ENCODE measurements around the gene AP2A1. TPM values are rescaled to one million over a fixed set of nuclear protein-coding genes. Genes with fewer than 3 reads are reported as not detected.

The AP2A1 gene
- total and polyA plus RNA-seq, 4 donors: 20.1 to 123 (median 57.5) TPM

DNA sequence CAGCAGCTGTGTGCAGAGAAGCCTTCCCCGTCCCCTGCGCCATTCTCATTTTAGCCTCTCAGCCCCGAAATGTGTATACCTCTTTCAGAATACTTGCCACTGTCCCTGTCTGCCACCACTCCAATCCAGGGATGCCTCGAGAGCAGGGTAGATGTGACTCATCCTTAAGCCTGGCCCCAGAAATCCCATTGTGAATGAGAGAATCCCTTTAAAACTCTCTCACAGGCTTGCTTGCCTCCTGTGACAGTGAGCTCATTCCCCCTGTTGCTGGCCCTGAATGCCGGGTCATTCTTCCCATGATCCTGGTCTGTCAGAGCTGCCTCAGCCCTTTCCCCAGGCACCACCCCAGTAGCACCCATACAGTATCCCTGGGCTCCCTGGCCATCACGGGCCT, 9.6 kb downstream of the AP2A1 start:
- H3K36me3 ChIP-seq (ENCODE audit: control insufficient read depth in 4 of 4, insufficient read depth in 3 of 4, low read depth in 1 of 4, low read length in 3 of 4): peaks cover 0 to 3% (median 0%) of the 10 kb centered on the region in 4 donors
- no peaks in the 10 kb centered on the region for H3K27me3 ChIP-seq (ENCODE audit: control insufficient read depth in 4 of 4, insufficient read depth in 4 of 4, low read length in 3 of 4)
- H3K4me3 ChIP-seq (ENCODE audit: low read depth in 1 of 3, low read length in 3 of 3): no peak overlapping the region
- DNase-seq (ENCODE audit: low spot score): no peak
- peaks cover 0 to 6% (median 2%) of the 10 kb centered on the region in 4 donors for H3K4me1 ChIP-seq (ENCODE audit: control insufficient read depth in 4 of 4, insufficient read depth in 4 of 4, low read length in 3 of 4)
- 93% methylated on average over 6 of the region's 6 CpGs for WGBS
- H3K9ac ChIP-seq (ENCODE audit: low read depth in 1 of 2, low read length in 2 of 2): no peak overlapping the region
- H3K9me3 ChIP-seq (ENCODE audit: control insufficient read depth in 4 of 4, low read length in 3 of 4): no peaks in the 10 kb centered on the region
- TF ChIP-seq HNF4G (IDR thresholded peaks at IDR 0.05) (no peak), SP1 (IDR thresholded peaks at IDR 0.05) (no peak), EGR1 (IDR thresholded peaks at IDR 0.05; ENCODE audit: low read depth in 2 of 2) (no peak), RAD21 (IDR thresholded peaks at IDR 0.05) (no peak), JUND (IDR thresholded peaks at IDR 0.05) (no peak), YY1 (IDR thresholded peaks at IDR 0.05) (no peak), FOXA1 (IDR thresholded peaks at IDR 0.05) (no peak), FOXA2 (IDR thresholded peaks at IDR 0.05) (no peak), HNF4A (conservative IDR thresholded peaks at IDR 0.05) (no peak), GABPA (IDR thresholded peaks at IDR 0.05 in 1 of 2, conservative IDR thresholded peaks at IDR 0.05 in 1 of 2) (no peak)
- TF ChIP-seq, protein P1, sequence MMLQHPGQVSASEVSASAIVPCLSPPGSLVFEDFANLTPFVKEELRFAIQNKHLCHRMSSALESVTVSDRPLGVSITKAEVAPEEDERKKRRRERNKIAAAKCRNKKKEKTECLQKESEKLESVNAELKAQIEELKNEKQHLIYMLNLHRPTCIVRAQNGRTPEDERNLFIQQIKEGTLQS (IDR thresholded peaks at IDR 0.05): no peak
- TF ChIP-seq, protein P2, sequence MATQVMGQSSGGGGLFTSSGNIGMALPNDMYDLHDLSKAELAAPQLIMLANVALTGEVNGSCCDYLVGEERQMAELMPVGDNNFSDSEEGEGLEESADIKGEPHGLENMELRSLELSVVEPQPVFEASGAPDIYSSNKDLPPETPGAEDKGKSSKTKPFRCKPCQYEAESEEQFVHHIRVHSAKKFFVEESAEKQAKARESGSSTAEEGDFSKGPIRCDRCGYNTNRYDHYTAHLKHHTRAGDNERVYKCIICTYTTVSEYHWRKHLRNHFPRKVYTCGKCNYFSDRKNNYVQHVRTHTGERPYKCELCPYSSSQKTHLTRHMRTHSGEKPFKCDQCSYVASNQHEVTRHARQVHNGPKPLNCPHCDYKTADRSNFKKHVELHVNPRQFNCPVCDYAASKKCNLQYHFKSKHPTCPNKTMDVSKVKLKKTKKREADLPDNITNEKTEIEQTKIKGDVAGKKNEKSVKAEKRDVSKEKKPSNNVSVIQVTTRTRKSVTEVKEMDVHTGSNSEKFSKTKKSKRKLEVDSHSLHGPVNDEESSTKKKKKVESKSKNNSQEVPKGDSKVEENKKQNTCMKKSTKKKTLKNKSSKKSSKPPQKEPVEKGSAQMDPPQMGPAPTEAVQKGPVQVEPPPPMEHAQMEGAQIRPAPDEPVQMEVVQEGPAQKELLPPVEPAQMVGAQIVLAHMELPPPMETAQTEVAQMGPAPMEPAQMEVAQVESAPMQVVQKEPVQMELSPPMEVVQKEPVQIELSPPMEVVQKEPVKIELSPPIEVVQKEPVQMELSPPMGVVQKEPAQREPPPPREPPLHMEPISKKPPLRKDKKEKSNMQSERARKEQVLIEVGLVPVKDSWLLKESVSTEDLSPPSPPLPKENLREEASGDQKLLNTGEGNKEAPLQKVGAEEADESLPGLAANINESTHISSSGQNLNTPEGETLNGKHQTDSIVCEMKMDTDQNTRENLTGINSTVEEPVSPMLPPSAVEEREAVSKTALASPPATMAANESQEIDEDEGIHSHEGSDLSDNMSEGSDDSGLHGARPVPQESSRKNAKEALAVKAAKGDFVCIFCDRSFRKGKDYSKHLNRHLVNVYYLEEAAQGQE (IDR thresholded peaks at IDR 0.05): no peak
- TF ChIP-seq, protein P3, sequence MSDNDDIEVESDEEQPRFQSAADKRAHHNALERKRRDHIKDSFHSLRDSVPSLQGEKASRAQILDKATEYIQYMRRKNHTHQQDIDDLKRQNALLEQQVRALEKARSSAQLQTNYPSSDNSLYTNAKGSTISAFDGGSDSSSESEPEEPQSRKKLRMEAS (IDR thresholded peaks at IDR 0.05): no peak
- H3K27ac ChIP-seq (ENCODE audit: low read depth in 1 of 2, low read length in 2 of 2): no peak overlapping the region

DNA sequence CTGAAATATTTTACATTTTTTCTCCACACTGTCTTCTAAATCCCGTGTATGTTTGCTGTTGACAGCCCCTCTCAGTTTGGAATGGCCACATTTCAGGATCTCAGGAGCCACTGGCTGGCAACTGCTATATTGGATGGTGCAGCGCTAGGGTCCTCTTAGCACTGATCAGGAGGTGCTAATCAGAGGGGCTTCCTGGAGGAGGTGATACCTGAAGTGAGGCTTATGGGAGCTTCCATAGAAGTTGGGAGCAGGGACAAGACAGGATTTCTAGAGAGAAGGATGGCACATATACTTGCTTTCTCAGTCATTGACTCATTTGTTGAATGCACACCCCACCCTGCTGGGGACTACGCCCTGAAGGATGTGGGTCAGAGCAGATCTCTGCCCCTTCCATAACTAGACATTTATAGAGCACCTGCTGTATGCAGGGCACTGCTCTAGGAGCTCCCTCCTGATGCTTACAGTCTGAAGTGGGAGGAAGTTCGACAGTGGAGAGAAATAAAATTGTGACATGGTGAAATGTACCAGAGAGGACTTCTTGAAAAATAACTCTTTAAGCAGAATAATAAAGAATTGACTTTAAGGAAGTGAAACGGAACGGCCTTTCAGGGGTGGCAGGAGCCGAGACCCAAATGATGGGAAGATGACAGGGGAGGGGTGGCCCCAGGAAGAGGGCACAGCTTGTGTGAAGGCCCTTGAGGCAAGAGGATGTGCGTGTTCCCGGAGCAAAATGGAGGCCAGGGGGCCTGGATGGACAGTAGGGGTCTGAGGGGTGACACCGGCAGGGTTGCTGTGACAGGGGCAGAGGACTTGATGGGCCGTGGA, 13.1 kb downstream of the AP2A1 start:
- Histone ChIP-seq H3K4me3 (ENCODE audit: low read depth in 1 of 3, low read length in 3 of 3) (no peak overlapping the region), H3K27me3 (ENCODE audit: control insufficient read depth in 4 of 4, insufficient read depth in 4 of 4, low read length in 3 of 4) (no peaks in the 10 kb centered on the region), H3K9me3 (ENCODE audit: control insufficient read depth in 4 of 4, low read length in 3 of 4) (no peaks in the 10 kb centered on the region), H3K9ac (ENCODE audit: low read depth in 1 of 2, low read length in 2 of 2) (no peak overlapping the region), H3K36me3 (ENCODE audit: control insufficient read depth in 4 of 4, insufficient read depth in 3 of 4, low read depth in 1 of 4, low read length in 3 of 4) (peaks cover 4 to 20% (median 12%) of the 10 kb centered on the region in 4 donors), H3K27ac (ENCODE audit: low read depth in 1 of 2, low read length in 2 of 2) (no peak overlapping the region), H3K4me1 (ENCODE audit: control insufficient read depth in 4 of 4, insufficient read depth in 4 of 4, low read length in 3 of 4) (peaks cover 0 to 2% (median 0%) of the 10 kb centered on the region in 4 donors)
- 85% methylated on average over 11 of the region's 11 CpGs for WGBS
- no peak for DNase-seq (ENCODE audit: low spot score)
- TF ChIP-seq, protein P1 (IDR thresholded peaks at IDR 0.05): no peak
- TF ChIP-seq GABPA (IDR thresholded peaks at IDR 0.05 in 1 of 2, conservative IDR thresholded peaks at IDR 0.05 in 1 of 2): no peak
- no peak for TF ChIP-seq RAD21 (IDR thresholded peaks at IDR 0.05)
- no peak for TF ChIP-seq HNF4A (conservative IDR thresholded peaks at IDR 0.05)
- TF ChIP-seq, protein P4, sequence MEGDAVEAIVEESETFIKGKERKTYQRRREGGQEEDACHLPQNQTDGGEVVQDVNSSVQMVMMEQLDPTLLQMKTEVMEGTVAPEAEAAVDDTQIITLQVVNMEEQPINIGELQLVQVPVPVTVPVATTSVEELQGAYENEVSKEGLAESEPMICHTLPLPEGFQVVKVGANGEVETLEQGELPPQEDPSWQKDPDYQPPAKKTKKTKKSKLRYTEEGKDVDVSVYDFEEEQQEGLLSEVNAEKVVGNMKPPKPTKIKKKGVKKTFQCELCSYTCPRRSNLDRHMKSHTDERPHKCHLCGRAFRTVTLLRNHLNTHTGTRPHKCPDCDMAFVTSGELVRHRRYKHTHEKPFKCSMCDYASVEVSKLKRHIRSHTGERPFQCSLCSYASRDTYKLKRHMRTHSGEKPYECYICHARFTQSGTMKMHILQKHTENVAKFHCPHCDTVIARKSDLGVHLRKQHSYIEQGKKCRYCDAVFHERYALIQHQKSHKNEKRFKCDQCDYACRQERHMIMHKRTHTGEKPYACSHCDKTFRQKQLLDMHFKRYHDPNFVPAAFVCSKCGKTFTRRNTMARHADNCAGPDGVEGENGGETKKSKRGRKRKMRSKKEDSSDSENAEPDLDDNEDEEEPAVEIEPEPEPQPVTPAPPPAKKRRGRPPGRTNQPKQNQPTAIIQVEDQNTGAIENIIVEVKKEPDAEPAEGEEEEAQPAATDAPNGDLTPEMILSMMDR (IDR thresholded peaks at IDR 0.05; ENCODE audit: low read depth, low read length, missing input control): no peak
- no peak for TF ChIP-seq FOXA2 (IDR thresholded peaks at IDR 0.05)
- TF ChIP-seq, protein P5, sequence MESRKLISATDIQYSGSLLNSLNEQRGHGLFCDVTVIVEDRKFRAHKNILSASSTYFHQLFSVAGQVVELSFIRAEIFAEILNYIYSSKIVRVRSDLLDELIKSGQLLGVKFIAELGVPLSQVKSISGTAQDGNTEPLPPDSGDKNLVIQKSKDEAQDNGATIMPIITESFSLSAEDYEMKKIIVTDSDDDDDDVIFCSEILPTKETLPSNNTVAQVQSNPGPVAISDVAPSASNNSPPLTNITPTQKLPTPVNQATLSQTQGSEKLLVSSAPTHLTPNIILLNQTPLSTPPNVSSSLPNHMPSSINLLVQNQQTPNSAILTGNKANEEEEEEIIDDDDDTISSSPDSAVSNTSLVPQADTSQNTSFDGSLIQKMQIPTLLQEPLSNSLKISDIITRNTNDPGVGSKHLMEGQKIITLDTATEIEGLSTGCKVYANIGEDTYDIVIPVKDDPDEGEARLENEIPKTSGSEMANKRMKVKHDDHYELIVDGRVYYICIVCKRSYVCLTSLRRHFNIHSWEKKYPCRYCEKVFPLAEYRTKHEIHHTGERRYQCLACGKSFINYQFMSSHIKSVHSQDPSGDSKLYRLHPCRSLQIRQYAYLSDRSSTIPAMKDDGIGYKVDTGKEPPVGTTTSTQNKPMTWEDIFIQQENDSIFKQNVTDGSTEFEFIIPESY (IDR thresholded peaks at IDR 0.05): no peak
- TF ChIP-seq, protein P3 (IDR thresholded peaks at IDR 0.05): no peak
- no peak for TF ChIP-seq SP1 (IDR thresholded peaks at IDR 0.05)
- no peak for TF ChIP-seq FOXA1 (IDR thresholded peaks at IDR 0.05)
- no peak for TF ChIP-seq NR2F2 (IDR thresholded peaks at IDR 0.05)
- TF ChIP-seq, protein P2 (IDR thresholded peaks at IDR 0.05): no peak
- no peak for TF ChIP-seq JUND (IDR thresholded peaks at IDR 0.05)
- TF ChIP-seq RXRA (IDR thresholded peaks at IDR 0.05): no peak
- no peak for TF ChIP-seq HNF4G (IDR thresholded peaks at IDR 0.05)
- no peak for TF ChIP-seq YY1 (IDR thresholded peaks at IDR 0.05)
- no peak for TF ChIP-seq EGR1 (IDR thresholded peaks at IDR 0.05; ENCODE audit: low read depth in 2 of 2)

Data from liver (tissue), 9 donors.